CD4-positive, alpha-beta T cell (primary cell): ENCODE data around the gene RSPRY1. TPM values are rescaled to one million over a fixed set of nuclear protein-coding genes. Genes with fewer than 3 reads are reported as not detected.

ENCODE experiments used
- ATAC-seq: fragments of 200-7000 bp; cut with Tn5 transposase; one replicate; pipeline ENCODE4 v1.10.0; 2022; ENCODE audit warnings: mild to moderate bottlenecking; ENCODE audit not compliant: poor library complexity
- CTCF ChIA-PET: fragments of 350-600 bp; sonication (Branson Sonifier 250); formaldehyde crosslinking; loops from one replicate; lab custom pipeline; 2021; ENCODE audit warnings: antibody characterized with exemption, inconsistent platforms; lab: Charles Lee
- POLR2A ChIA-PET: fragments of 350-600 bp; sonication (Branson Sonifier 250); formaldehyde crosslinking; loops from one replicate; lab custom pipeline; 2021; ENCODE audit warnings: antibody characterized with exemption, inconsistent platforms; lab: Charles Lee
- DNase-seq, 14 experiments: peaks; one replicate each; pipeline ENCODE4 v3.0.0-alpha.2; 2013 to 2020; ENCODE audit warnings: mixed read lengths in 2 of 14
- H3K27ac ChIP-seq, 2 donors: one replicate each; pipeline versions ENCODE4 v1.5.1 to v1.7.0; 2013; ENCODE audit warnings: low read length in 2 of 2, low read depth in 1 of 2, mild to moderate bottlenecking in 1 of 2
- H3K27me3 ChIP-seq, 2 experiments: 1 replicate in 1 of 2; 2 replicates in 1 of 2; pipeline versions ENCODE4 v1.6.1 to v1.7.0; 2013; ENCODE audit warnings: low read length in 2 of 2, control low read depth in 1 of 2, mild to moderate bottlenecking in 1 of 2, moderate library complexity in 1 of 2; ENCODE audit not compliant: insufficient read depth in 2 of 2, control insufficient read depth in 1 of 2
- H3K36me3 ChIP-seq: one replicate; pipeline ENCODE4 v1.6.1; 2013; ENCODE audit warnings: low read length, control low read depth; ENCODE audit not compliant: insufficient read depth
- H3K4me1 ChIP-seq: one replicate; pipeline ENCODE4 v1.6.1; 2013; ENCODE audit warnings: low read length, control low read depth; ENCODE audit not compliant: insufficient read depth
- H3K4me3 ChIP-seq: one replicate; pipeline ENCODE4 v1.5.1; 2013; ENCODE audit warnings: mild to moderate bottlenecking, low read length, moderate library complexity
- H3K9me3 ChIP-seq, 2 experiments: 1 replicate in 1 of 2; 2 replicates in 1 of 2; pipeline versions ENCODE4 v1.6.1 to v1.7.0; 2013; ENCODE audit warnings: low read length in 2 of 2, mild to moderate bottlenecking in 2 of 2, control low read depth in 1 of 2, moderate library complexity in 1 of 2; ENCODE audit not compliant: control insufficient read depth in 1 of 2, insufficient read depth in 1 of 2
- H3K27ac Mint-ChIP-seq: one replicate; pipeline ENCODE4 v1.8.0; 2020; ENCODE audit warnings: mixed read lengths
- H3K27me3 Mint-ChIP-seq: one replicate; pipeline ENCODE4 v1.8.0; 2021; ENCODE audit warnings: mixed read lengths
- H3K36me3 Mint-ChIP-seq: one replicate; pipeline ENCODE4 v1.8.0; 2021; ENCODE audit warnings: low read depth, mixed read lengths
- H3K4me1 Mint-ChIP-seq: one replicate; pipeline ENCODE4 v1.8.0; 2021; ENCODE audit warnings: low read depth, mixed read lengths
- H3K4me3 Mint-ChIP-seq: one replicate; pipeline ENCODE4 v1.8.0; 2020; ENCODE audit warnings: mild to moderate bottlenecking, mixed read lengths
- H3K9me3 Mint-ChIP-seq: one replicate; pipeline ENCODE4 v1.8.0; 2020; ENCODE audit warnings: mixed read lengths
- CTCF ChIP-seq: fragments of 200-600 bp; IDR thresholded peaks from one replicate; pipeline ENCODE4 v1.8.0; 2022; ENCODE audit warnings: antibody characterized with exemption, mild to moderate bottlenecking
- intact Hi-C, 2 experiments: fragments of 100-400 bp; cut with DNase I in 1 of 2; cut with micrococcal nuclease in 1 of 2; formaldehyde crosslinking; loops; one replicate each; pipeline versions ENCODE4 v1.15.1 to v1.9.0; 2023 to 2025; cut with DNase I, micrococcal nuclease
- total RNA-seq, 174 experiments: library from RNA in 2 of 174; stranded (reverse) in 2 of 174; gene quantifications; one replicate each; pipeline ENCODE4 v1.2.3 and lab custom pipeline; 2021 to 2026

The RSPRY1 gene
- total RNA-seq, 2 experiments from 2014 or later = 19.9 to 21.3 TPM

- CTCF ChIA-PET = no interaction called here
- H3K4me1 ChIP-seq = no peaks in the 10 kb centered on the region
- no peak for TF ChIP-seq CTCF
- Mint-ChIP-seq H3K4me3 (no peak overlapping the region), H3K4me1 (no peaks in the 10 kb centered on the region), H3K36me3 (peaks cover 97% of the 10 kb centered on the region), H3K9me3 (no peaks in the 10 kb centered on the region), H3K27me3 (no peaks in the 10 kb centered on the region), H3K27ac (no peak overlapping the region)
- intact Hi-C loops = no loop called here
- no peak for DNase-seq
- ATAC-seq = no peak
- H3K27ac ChIP-seq = no peak overlapping the region
- no peak overlapping the region for H3K4me3 ChIP-seq
- H3K27me3 ChIP-seq = no peaks in the 10 kb centered on the region
- POLR2A ChIA-PET = no interaction called here
- H3K9me3 ChIP-seq = peaks cover 0 to 4% of the 10 kb centered on the region in 2 experiments
- H3K36me3 ChIP-seq = peaks cover 80% of the 10 kb centered on the region
These were observed 36.9 kb downstream of the RSPRY1 start for GRCh38 chr16:57223057-57223456.

GRCh38 chr16:57224651-57225335, 38.7 kb downstream of the RSPRY1 start:
- Histone ChIP-seq H3K27me3 (no peaks in the 10 kb centered on the region), H3K36me3 (peaks cover 76% of the 10 kb centered on the region), H3K27ac (no peak overlapping the region), H3K4me1 (no peaks in the 10 kb centered on the region), H3K4me3 (no peak overlapping the region), H3K9me3 (no peaks in the 10 kb centered on the region)
- no peak overlapping the region for H3K4me3 Mint-ChIP-seq
- H3K36me3 Mint-ChIP-seq = peaks cover 92% of the 10 kb centered on the region
- ChIA-PET POLR2A (no interaction called here), CTCF (interaction anchor here (0.9 kb wide), 1 partner anchor 8 kb away, joined by 4 read pairs; no protein-coding TSS in a partner anchor)
- H3K9me3 Mint-ChIP-seq = no peaks in the 10 kb centered on the region
- TF ChIP-seq CTCF = no peak
- intact Hi-C loops = no loop called here
- ATAC-seq (no peak), DNase-seq (no peak)
- H3K27me3 Mint-ChIP-seq = no peaks in the 10 kb centered on the region
- H3K27ac Mint-ChIP-seq = no peak overlapping the region
- no peaks in the 10 kb centered on the region for H3K4me1 Mint-ChIP-seq

- intact Hi-C loops = no loop called here
- no peak overlapping the region for H3K4me3 Mint-ChIP-seq
- TF ChIP-seq CTCF = no peak
- H3K36me3 Mint-ChIP-seq = peaks cover 91% of the 10 kb centered on the region
- no peak overlapping the region for H3K27ac Mint-ChIP-seq
- Histone ChIP-seq H3K9me3 (no peaks in the 10 kb centered on the region), H3K4me1 (no peaks in the 10 kb centered on the region), H3K27ac (no peak overlapping the region), H3K36me3 (peaks cover 74% of the 10 kb centered on the region), H3K4me3 (no peak overlapping the region), H3K27me3 (no peaks in the 10 kb centered on the region)
- H3K9me3 Mint-ChIP-seq = no peaks in the 10 kb centered on the region
- ATAC-seq (no peak), DNase-seq (no peak)
- H3K4me1 Mint-ChIP-seq = no peaks in the 10 kb centered on the region
- CTCF ChIA-PET = no interaction called here
- POLR2A ChIA-PET = no interaction called here
- H3K27me3 Mint-ChIP-seq = no peaks in the 10 kb centered on the region
These were observed 39.8 kb downstream of the RSPRY1 start for GRCh38 chr16:57225978-57226377.
